Effector memory CD8-positive, alpha-beta T cell (primary cell): Measurements from ENCODE around the gene RFX1.
A peak's percentile ranks its signal among the peaks of the same experiment; 100 is the strongest.
"Not testable (repeated sequence)": the region's sequence is repeated elsewhere in the genome, so short reads cannot be mapped to it uniquely, and the experiment has no call there.

Experiments
- ATAC-seq: fragments of 150-1000 bp; cut with Tn5 transposase; replicated peaks from 2 replicates; pipeline ENCODE4 v1.10.0; 2021; ENCODE audit warnings: mild to moderate bottlenecking, moderate library complexity
- DNase-seq, 3 experiments: peaks; one replicate each; pipeline ENCODE4 v3.0.0; 2021
- H3K27ac Mint-ChIP-seq, 2 donors: one replicate each; pipeline ENCODE4 v1.8.0; 2022; ENCODE audit warnings: mild to moderate bottlenecking in 2 of 2, mixed read lengths in 2 of 2, moderate library complexity in 2 of 2
- H3K27me3 Mint-ChIP-seq, 2 donors: one replicate each; pipeline ENCODE4 v1.8.0; 2022; ENCODE audit warnings: mixed read lengths in 2 of 2
- H3K36me3 Mint-ChIP-seq: one replicate; pipeline ENCODE4 v1.8.0; 2022; ENCODE audit warnings: mild to moderate bottlenecking, moderate library complexity, mixed read lengths; ENCODE audit not compliant: insufficient read depth
- H3K4me1 Mint-ChIP-seq, 2 donors: one replicate each; pipeline ENCODE4 v1.8.0; 2022; ENCODE audit warnings: low read depth in 2 of 2, mixed read lengths in 2 of 2
- H3K4me3 Mint-ChIP-seq, 2 donors: one replicate each; pipeline ENCODE4 v1.8.0; 2022; ENCODE audit warnings: mild to moderate bottlenecking in 2 of 2, mixed read lengths in 2 of 2, moderate library complexity in 2 of 2
- H3K9me3 Mint-ChIP-seq, 2 donors: one replicate each; pipeline ENCODE4 v1.8.0; 2022; ENCODE audit warnings: mixed read lengths in 2 of 2

Gene RFX1

GRCh38 chr19:13931391-13932148, 74.5 kb downstream of the RFX1 start:
- Mint-ChIP-seq H3K4me3 (no peak overlapping the region), H3K4me1 (no peaks in the 10 kb centered on the region), H3K27ac (no peak overlapping the region), H3K27me3 (no peaks in the 10 kb centered on the region), H3K9me3 (no peaks in the 10 kb centered on the region), H3K36me3 (peaks cover 6% of the 10 kb centered on the region)
- DNase-seq = no peak
- ATAC-seq = no peak

DNA sequence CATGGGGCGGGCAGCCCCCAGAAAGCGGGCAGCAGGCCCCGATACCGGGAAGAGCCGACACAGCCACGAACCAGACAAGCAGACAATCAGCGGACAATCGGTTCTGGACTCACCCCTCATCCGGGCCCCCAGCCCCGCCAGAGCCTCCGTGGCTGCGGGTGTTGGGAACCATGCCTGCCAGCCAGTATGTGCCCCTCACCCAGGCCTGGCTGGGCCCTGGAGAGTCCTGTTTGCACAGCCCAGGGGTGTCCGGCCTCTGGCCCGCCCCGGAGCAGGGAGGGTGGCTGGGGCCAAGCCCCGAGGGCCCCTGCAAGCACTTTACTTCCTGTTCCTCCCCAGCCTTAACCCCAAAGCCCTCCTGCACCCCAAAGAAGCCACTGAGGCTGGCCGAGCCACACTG, 75.7 kb downstream of the RFX1 start:
- H3K36me3 Mint-ChIP-seq = peaks cover 6% of the 10 kb centered on the region
- no peaks in the 10 kb centered on the region for H3K9me3 Mint-ChIP-seq
- no peaks in the 10 kb centered on the region for H3K27me3 Mint-ChIP-seq
- no peak overlapping the region for H3K4me3 Mint-ChIP-seq
- no peak for DNase-seq
- no peaks in the 10 kb centered on the region for H3K4me1 Mint-ChIP-seq
- ATAC-seq = no peak
- H3K27ac Mint-ChIP-seq = no peak overlapping the region

DNA sequence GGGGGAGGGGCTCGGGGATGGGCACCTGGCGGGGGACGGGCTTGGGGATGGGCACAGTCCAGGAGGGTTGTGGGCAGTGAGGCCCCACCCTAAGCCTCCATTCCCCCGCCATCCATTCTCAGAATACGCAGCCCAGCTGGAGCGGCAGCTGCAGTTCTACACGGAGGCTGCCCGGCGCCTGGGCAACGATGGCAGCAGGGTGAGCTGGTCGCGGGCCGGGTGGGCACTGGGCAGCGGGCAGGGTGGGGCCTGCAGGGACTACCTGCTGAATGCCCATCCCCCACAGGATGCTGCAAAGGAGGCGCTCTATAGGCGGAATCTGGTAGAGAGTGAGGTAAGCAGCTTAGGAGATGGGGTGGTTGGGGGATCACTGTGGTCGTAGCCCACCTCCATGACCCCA, 76.2 kb downstream of the RFX1 start:
- Mint-ChIP-seq H3K9me3 (no peaks in the 10 kb centered on the region), H3K4me3 (no peak overlapping the region), H3K36me3 (peaks cover 6% of the 10 kb centered on the region), H3K27me3 (no peaks in the 10 kb centered on the region), H3K4me1 (no peaks in the 10 kb centered on the region), H3K27ac (no peak overlapping the region)
- no peak for DNase-seq
- no peak for ATAC-seq

- H3K4me3 Mint-ChIP-seq = no peak overlapping the region
- H3K4me1 Mint-ChIP-seq = no peaks in the 10 kb centered on the region
- H3K36me3 Mint-ChIP-seq = peaks cover 6% of the 10 kb centered on the region
- no peak overlapping the region for H3K27ac Mint-ChIP-seq
- no peak for ATAC-seq
- DNase-seq = no peak
- no peaks in the 10 kb centered on the region for H3K27me3 Mint-ChIP-seq
- no peaks in the 10 kb centered on the region for H3K9me3 Mint-ChIP-seq
Measured at GRCh38 chr19:13929340-13929739, 76.8 kb downstream of the RFX1 start.

DNA sequence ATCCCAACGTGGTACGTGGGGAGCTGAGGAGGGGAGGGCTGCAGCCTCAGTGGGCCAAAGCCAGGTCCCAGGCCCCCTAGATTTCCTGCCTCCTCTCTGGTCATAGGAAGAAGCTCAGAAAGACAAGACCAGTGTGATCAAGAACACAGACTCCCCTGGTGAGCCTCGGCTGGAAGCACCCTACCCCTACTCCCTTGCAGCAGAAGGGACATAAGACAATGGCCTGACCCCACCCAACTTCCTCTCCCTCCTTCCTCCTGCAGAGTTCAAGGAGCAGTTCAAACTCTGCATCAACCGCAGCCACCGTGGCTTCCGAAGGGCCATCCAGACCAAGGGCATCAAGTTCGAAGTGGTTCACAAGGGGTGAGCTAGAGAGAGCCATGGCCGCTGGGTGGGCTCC, 79.4 kb downstream of the RFX1 start:
- no peaks in the 10 kb centered on the region for H3K4me1 Mint-ChIP-seq
- H3K27me3 Mint-ChIP-seq = no peaks in the 10 kb centered on the region
- H3K9me3 Mint-ChIP-seq = no peaks in the 10 kb centered on the region
- peaks cover 26% of the 10 kb centered on the region for H3K36me3 Mint-ChIP-seq
- peak overlapping the region in 1 of 2 donors; percentile 61 for H3K27ac Mint-ChIP-seq
- DNase-seq (no peak), ATAC-seq (no peak)
- H3K4me3 Mint-ChIP-seq = no peak overlapping the region

DNA sequence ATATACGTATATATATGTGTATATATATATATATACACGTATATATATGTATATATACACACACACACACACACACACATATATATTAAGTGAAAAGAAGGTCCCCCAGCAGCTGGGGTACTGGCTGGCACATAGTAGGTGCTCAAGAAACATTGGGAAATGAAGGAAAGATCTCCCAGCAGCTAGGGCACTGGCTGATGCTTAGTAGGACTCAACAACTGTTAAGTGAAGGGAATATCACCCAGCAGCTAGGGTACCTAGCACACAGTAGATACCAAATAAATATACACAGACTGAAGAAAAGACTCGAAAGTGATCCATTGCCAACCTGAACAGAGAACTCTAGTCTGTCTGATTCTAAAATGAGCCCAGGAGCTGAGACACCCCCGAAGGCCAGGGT, 80.1 kb downstream of the RFX1 start:
- H3K9me3 Mint-ChIP-seq = no peaks in the 10 kb centered on the region
- DNase-seq = no peak
- H3K36me3 Mint-ChIP-seq = peaks cover 31% of the 10 kb centered on the region
- no peak overlapping the region for H3K4me3 Mint-ChIP-seq
- no peak overlapping the region for H3K27ac Mint-ChIP-seq
- H3K4me1 Mint-ChIP-seq = no peaks in the 10 kb centered on the region
- H3K27me3 Mint-ChIP-seq = no peaks in the 10 kb centered on the region
- no peak for ATAC-seq

DNA sequence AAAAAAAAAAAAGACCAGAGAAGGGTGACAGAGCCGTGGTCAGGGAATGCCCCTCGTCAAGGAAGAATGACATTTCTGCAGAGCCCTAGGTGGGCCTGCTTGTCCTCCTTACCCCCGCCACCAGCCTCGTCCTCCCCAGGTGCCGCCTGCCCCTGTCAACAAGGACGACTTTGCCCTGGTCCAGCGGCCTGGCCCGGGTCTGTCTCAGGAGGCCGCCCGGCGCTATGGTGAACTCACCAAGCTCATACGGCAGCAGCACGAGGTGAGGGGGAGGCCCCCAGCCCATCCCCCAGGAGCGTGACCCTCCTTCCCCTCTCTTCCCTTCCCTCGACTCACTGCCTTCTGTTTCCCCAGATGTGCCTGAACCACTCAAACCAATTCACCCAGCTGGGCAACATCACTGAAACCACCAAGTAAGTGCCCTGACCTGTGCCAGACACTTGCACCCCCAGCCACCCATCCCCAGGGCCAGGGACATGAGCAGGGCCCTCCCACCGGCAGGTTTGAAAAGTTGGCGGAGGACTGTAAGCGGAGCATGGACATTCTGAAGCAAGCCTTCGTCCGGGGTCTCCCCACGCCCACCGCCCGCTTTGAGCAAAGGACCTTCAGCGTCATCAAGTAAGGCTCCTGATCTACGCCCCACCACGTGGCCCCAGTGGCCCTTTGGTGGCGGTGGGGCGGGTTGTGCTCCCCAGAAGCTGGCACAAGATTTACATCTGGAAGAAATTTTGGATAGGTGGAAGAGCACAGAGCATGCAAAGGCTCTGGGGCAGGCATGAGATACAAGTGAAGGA, 82.7 kb downstream of the RFX1 start:
- H3K27me3 Mint-ChIP-seq = no peaks in the 10 kb centered on the region
- H3K9me3 Mint-ChIP-seq = no peaks in the 10 kb centered on the region
- peaks cover 31% of the 10 kb centered on the region for H3K36me3 Mint-ChIP-seq
- peak overlapping the region in 1 of 2 donors; percentile 49 for H3K27ac Mint-ChIP-seq
- DNase-seq = no peak
- H3K4me1 Mint-ChIP-seq = no peaks in the 10 kb centered on the region
- no peak overlapping the region for H3K4me3 Mint-ChIP-seq
- ATAC-seq = no peak

GRCh38 chr19:13922118-13922517, 84.0 kb downstream of the RFX1 start:
- H3K4me3 Mint-ChIP-seq, H3K4me1 Mint-ChIP-seq, DNase-seq, H3K27me3 Mint-ChIP-seq, ATAC-seq, H3K9me3 Mint-ChIP-seq: not testable (repeated sequence)
- Mint-ChIP-seq H3K27ac (peak overlapping the region; percentile 16 to 31), H3K36me3 (peaks cover 28% of the 10 kb centered on the region)

DNA sequence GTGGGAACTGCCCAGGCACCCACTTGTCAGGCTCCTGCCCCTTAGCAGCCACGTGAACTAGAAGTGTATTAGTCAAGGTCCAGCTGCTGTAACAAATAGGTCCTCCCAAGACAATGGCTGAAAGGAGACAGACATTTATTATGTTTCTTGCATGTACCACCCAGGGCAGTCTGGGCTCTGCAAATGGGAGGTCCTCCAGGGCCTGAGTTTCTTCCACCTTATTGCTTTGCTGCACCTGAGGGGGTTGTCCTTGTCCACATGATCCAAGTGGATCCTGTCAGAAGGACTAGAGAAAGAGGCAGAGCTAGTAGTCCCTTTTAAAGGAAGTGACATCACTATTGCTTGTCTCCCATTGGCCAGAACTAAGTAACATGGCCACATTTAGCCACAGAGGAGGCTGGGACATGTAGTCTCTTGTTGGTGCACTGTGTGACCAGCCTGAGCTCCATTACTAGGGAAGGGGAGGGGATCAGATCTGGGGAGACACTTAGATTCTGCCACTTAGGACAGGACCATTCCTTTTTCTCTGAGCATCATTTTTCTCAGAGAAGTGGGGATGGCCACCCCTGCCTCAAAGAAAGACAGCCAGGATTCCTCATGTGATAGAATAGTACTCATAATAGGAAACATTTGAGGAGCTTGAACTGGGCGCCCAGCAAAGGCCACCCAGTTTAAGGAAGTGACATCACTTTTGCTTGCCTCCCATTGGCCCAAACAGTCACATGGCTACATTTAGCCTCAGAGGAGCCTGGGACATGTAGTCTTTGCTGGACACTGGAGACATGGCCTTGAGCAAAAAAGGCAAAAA, 85.0 kb downstream of the RFX1 start:
- peak overlapping the region; percentile 10 to 68 for H3K27ac Mint-ChIP-seq
- DNase-seq (no peak), ATAC-seq (peak; percentile 78)
- H3K27me3 Mint-ChIP-seq = no peaks in the 10 kb centered on the region
- H3K9me3 Mint-ChIP-seq = no peaks in the 10 kb centered on the region
- H3K4me3 Mint-ChIP-seq = no peak overlapping the region
- H3K36me3 Mint-ChIP-seq = peaks cover 28% of the 10 kb centered on the region
- no peaks in the 10 kb centered on the region for H3K4me1 Mint-ChIP-seq

GRCh38 chr19:13920524-13920923, 85.6 kb downstream of the RFX1 start:
- Mint-ChIP-seq H3K27ac (peak overlapping the region in 1 of 2 donors; percentile 68), H3K36me3 (peaks cover 34% of the 10 kb centered on the region), H3K4me1 (no peaks in the 10 kb centered on the region), H3K27me3 (no peaks in the 10 kb centered on the region), H3K9me3 (no peaks in the 10 kb centered on the region), H3K4me3 (no peak overlapping the region)
- DNase-seq = no peak
- ATAC-seq = no peak

DNA sequence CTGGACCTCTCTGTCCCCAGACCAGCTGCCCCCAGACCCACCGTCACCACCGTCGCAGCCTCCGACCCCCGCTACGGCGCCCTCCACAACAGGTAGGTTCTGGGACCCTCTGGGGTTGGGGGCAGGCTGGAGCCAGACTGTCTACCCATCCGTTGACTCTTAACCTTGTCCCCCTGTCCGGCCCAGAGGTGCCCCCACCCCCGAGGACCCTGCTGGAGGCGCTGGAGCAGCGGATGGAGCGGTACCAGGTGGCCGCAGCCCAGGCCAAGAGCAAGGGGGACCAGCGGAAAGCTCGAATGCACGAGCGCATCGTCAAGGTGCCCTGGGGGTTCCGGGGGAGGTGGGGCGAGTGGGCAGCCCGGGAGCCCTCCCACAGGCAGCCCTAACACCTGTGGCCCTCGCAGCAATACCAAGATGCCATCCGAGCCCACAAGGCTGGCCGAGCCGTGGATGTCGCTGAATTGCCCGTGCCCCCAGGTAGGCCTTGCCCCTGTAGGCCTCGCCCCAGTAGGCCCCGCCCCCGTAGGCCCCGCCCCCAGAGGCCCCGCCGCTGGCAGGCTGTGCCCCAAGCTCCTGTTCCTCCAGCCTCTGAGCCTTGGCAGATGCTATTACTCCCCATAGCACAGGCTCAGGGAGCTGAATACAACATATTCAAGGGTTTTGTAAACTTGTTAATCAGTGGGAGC, 87.3 kb downstream of the RFX1 start:
- Mint-ChIP-seq H3K4me3 (no peak overlapping the region), H3K27ac (no peak overlapping the region), H3K9me3 (no peaks in the 10 kb centered on the region), H3K27me3 (no peaks in the 10 kb centered on the region), H3K4me1 (no peaks in the 10 kb centered on the region), H3K36me3 (peaks cover 46% of the 10 kb centered on the region)
- ATAC-seq (no peak), DNase-seq (no peak)

DNA sequence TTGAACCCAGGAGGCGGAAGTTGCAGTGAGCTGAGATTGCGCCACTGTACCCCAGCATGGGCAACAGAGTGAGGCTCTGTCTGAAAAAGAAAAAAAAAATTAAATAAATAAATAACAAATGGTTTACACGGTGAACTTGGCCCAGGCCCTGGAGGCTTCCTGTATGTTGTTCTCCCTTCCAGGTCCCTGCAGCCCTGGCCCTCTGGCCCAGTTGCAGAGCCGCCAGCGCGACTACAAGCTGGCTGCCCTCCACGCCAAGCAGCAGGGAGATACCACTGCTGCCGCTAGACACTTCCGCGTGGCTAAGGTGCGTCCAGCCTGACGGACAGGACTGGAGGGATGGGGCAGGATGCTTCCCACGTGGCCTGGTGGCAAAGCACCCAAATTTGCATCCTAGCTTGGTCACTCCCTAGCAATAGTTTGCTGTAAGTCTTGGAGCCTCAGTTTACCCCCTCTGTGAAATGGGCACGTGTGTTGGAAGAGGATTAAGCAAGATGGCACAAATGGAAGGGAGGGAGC, 88.2 kb downstream of the RFX1 start:
- Mint-ChIP-seq H3K4me1 (no peaks in the 10 kb centered on the region), H3K27ac (no peak overlapping the region), H3K36me3 (peaks cover 44% of the 10 kb centered on the region), H3K4me3 (no peak overlapping the region), H3K9me3 (no peaks in the 10 kb centered on the region), H3K27me3 (no peaks in the 10 kb centered on the region)
- no peak for DNase-seq
- ATAC-seq = no peak

DNA sequence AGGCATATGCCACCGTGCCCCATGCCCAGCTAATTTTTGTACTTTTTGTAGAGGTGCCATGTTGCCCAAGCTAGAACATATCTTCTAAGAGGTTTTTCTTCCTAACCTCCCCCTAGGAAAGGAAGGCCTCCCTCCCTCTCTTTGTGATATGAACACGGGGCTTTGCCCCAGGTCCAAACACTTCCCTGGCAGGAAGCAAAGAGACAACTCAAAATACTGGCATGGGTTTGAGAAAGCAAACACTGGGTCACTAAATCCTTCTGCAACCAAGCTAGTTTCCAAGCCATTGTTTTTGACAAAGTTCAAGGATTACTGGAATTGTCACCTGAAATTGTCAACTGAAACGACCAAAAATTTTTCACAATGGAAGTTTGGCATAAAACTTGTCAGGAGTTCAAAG, 91.3 kb downstream of the RFX1 start:
- no peaks in the 10 kb centered on the region for H3K9me3 Mint-ChIP-seq
- DNase-seq = no peak
- no peaks in the 10 kb centered on the region for H3K4me1 Mint-ChIP-seq
- H3K27me3 Mint-ChIP-seq = no peaks in the 10 kb centered on the region
- no peak overlapping the region for H3K4me3 Mint-ChIP-seq
- no peak overlapping the region for H3K27ac Mint-ChIP-seq
- H3K36me3 Mint-ChIP-seq = peaks cover 53% of the 10 kb centered on the region
- ATAC-seq = no peak
